GM21723 (cell line): Measurements from ENCODE around the gene BCAS1.

Experiments used
- ATAC-seq: cut with Tn5 transposase; IDR thresholded peaks from one replicate; pipeline ENCODE4 v1.9.1; 2021; ENCODE audit warnings: mild to moderate bottlenecking, moderate library complexity; ENCODE audit not compliant: unreplicated experiment

Gene BCAS1

DNA sequence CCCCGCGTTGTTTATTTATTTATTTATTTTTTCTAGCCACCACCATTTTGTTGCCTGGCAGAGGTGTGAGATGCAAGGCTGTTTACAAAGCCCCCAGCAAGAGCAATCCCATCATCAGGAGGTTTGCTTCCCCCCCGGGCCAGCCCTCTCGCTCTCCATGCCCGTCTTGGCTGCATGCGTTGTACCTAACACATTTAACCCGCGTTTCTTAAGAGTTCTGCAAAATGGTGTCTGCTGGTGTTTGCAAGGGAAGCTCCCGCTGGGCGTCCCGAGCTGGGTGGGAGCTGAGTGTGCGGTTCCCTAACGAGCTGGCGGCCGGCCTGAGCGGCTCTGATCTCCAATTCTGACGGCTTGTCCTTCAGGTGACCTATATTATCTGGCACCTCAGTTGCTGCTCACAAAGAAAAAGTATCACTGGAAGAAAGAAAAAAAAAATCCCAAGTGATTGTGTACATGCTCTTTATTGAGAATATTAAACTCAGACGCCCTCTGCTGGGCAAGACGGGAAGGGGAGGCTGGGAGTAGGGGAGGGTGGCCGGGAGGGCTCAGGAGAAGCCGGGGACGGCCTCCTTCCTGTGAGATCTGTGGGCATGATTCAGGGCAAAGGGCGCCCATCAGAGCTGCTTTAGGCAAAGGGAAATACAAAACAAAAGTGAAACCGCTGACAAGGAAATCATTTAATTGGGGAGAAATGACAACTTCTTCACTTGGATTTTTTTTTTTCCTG, 154.8 kb downstream of the BCAS1 start:
- peak; percentile 60 for ATAC-seq

DNA sequence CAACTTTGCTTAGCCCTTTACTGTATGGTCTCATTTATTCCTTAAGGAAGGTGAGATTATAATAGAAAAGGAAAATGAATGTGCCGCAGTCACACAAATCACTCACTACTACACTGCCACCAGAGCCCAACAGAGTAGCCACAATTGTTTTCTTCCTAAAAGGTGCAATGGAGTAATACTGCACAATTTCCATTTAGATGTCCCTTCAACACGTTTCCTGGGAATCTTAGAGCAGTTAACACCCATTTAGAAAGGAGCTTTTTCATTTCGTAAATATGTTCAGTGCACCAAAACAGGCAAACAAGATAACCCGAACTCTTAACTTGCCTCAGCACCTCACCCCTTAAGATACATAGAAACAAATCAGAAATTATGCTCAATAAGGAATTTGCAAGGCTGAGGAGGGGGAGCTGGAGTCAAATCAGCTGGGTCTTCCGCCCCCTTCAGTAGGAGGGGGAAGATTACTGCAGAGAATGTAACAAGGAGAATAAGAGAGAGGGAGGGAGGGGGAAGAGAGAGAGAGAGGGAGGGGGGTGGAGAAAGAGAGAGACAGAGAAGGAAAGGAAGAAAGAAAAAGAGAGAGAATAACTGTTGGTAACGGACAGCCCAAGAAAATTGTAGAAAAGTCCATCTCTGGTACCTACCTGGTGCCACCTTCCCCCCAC, 155.5 kb downstream of the BCAS1 start:
- ATAC-seq: no peak

DNA sequence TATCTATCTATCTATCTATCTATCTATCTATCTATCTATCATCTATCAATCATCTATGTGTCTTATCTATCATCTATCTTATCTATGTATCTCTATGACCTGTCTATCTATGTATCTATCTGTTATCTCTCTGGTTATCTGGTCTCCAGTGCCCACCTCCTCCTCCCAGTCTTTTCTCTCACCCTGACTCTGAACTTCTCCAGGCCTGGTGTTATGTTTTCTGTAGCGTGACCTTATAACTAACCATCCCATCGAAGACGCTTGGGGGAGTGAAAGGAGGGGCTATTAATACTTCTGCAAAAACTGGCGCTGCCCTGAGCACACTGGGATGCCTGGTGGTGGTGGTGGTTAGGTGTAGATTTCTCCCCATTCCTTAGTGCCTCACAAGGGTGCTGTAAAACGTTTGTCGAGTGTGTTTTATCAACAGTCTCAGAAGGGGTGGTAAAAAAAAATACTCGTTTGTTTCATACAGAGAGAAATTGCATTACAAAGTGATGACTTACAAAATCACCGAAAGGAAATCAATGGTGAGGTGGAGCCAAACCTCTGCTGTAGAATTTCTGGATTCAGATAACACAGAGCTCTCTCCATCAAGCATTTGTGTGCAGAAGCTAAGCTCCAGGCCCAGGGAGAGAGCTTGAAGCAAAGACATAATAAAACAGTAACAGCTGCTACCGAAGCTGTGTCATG, 156.2 kb downstream of the BCAS1 start:
- ATAC-seq: no peak

DNA sequence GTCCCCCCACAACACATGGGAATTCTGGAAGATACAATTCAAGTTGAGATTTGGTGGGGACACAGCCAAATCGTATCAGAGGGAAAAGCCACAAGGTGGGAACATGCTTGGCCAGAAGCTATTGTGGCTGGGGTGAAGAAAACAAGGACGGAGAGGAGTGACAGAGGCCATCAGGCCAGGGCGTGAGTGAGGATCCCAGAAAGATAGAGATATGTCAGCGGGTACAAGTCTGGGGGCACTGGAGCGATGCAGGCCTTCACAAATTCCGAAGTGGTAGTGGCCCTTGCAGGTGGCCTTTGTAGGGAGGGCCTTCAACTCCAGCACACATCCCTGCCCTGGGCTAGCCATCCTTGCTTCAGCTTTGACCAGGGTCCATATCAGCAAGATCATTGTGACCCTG, 159.1 kb downstream of the BCAS1 start:
- ATAC-seq: no peak

DNA sequence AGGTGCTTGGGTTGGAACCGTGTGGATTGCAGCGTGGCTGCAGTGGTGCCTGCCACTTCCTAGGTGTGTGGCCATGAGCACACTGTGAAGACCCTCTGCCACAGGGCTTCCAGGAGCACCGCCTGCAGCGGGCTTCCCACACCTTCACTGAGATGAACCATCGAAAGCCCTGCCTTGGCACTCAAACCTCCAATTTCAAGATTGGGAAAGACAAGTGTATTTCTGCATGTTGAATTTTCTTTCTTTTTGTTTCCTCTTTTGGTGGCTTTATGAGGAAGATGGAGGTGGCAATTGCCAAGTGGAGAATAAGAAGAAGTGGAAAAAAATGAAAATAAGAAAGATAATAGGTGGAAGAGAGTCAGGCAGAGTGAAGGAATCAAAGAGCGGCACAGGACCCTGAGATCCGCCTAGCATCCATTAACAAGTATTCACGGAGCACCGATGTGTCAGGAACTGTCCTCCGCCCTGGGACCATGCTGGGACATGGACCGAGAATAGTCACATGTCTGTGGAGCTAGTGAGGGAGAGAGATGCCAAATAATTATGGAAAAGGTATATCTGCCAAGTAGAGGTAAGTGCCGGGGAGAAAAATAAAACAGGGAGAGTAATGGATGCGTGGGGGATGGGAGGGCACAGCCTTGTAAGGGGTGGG, 159.9 kb downstream of the BCAS1 start:
- ATAC-seq: no peak

DNA sequence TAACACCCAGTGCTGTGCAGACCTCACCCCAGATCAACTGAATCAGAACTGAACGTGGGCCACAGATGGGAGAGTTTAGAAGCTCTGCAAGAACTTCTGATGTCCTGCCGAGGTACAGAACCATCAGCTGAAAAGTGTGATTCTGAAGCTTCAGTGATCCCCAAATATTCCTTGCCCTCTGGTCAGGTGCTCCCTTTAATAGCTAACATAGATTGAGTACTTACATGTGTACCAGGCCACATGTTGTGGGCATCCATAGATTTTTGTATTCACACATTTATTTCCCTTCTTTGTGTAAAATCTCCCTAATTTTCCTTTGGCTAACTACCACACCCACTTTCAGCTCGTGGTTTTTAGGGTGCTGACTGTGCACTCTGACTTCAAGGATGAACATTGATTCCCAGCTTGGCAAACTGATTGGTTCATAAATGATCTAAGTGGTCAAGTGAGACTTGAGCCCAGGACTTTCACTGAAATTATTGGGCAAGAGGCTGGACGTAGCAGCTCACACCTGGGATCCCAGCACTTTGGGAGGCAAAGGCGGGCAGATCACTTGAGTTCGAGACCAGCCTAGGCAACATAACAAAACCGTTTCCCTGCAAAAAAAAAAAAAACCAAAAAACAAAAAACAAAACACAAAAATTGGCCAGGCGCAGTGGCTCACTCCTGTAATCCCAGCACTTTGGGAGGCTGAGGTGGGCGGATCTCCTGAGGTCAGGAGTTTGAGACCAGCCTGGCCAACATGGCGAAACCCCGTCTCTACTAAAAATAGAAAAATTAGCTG, 162.2 kb downstream of the BCAS1 start:
- no peak for ATAC-seq

DNA sequence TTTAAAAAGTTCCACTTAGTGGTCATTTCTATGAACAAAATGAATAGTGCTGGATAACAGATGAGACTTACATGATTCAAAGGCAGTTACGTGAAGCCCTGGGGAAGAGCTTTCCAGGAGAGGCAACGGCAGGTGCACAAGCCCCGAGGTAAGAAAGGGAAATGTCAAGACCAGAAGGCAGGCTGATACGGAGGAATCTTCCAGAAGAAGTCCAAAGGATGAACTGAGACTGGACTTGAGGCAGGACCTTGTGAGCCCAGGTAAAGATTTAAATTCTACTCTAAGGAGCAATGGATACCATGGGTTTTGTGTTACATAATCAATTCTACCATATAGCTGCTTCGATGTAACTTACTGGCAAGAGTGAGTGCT, 164.6 kb downstream of the BCAS1 start:
- no peak for ATAC-seq

DNA sequence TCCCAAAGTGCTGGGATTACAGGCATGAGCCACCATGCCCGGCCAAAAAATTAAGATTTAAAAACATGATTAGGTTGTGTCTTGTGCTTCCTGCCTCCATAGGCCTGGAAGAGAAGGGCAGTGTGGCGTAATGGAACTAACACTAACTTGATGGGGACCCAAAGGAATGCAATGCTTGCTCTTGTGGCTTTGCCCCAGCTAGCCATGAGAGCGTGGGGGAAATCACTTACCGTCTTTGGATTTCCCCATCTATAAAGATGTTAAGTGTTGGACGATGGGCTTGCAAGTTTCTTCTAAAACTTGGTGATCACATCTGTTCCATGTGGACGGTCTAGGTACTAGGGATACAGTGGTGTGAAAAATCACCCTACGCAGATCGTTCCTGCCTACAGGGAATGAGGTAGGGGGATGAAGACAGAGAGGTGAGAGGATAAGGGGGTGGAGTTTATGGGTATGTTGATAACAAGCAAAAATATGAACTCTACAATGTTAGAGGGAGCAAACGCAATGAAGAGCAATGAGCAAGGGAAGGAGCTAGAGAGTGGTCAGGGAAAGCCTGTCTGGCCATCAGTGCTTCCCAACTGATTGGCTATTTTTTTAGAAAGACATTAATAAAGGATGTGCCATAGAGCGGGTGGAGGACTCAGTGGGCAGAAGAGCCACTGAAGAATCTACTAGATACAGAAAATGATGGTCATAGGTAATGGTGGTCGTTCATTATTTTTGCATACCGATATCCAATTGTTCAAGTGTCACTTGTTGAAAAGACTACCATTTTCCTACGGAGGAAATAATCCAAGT, 165.2 kb downstream of the BCAS1 start:
- no peak for ATAC-seq

DNA sequence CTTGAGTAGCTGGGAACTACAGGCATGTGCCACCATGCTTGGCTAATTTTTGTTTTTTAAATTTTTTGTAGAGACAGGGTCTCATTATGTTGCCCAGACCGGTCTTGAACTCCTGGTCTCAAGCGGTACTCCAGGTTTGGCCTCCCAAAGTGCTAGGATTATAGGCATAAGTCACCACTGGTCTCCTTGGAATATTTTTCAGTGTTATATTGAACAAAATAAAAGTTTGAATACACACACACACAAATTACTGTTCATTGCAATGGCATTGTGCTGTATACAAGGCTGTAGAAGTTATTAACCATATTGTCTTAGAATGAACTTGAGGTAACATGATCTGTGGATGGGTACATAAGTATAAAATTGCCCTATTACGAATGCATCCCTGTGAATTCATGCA, 166.1 kb downstream of the BCAS1 start:
- ATAC-seq: no peak

DNA sequence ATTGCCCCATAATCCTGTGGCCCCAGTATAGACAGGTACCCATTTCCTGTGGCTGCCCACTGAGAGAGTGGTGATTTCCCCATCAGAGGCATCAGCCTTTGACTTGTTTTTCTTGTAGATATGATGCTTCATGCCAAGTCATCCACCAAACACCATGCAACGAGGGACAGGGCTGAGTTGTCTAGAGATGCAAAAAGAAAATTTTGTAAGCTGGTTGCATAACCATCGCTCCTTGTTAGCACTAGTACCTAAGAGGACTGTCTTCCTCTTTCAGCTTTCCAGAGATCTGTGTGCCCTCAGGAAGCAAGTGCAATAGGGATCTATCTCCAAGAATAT, 166.8 kb downstream of the BCAS1 start:
- ATAC-seq: no peak

DNA sequence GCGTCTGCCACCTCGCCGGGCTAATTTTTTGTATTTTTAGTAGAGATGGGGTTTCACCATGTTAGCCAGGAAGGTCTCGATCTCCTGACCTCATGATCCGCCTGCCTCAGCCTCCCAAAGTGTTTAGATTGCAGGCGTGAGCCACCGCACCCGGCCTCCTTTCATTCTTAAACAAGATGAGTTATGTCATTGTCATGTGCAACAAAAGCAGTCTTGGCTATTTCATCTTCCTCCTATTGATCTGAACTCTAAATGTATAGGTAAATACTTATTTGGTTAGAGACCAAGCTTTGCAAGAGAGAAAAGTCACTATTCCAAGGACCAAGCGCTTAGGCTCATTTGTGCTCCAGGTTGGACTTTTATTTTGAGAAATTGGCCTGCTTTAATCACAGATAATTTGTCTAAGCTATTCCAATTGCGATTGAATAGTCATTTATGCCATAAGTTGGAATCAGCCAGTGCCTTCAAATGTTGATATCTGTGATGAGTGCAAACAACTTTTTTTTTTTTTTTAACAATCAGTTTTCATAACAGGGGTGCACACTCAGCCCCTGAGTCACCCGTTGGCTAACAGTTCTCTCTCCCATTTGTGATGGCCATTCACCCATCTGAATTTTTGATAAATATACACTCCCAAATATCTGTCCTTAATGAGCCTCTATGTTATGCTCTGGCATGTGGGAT, 167.3 kb downstream of the BCAS1 start:
- no peak for ATAC-seq

DNA sequence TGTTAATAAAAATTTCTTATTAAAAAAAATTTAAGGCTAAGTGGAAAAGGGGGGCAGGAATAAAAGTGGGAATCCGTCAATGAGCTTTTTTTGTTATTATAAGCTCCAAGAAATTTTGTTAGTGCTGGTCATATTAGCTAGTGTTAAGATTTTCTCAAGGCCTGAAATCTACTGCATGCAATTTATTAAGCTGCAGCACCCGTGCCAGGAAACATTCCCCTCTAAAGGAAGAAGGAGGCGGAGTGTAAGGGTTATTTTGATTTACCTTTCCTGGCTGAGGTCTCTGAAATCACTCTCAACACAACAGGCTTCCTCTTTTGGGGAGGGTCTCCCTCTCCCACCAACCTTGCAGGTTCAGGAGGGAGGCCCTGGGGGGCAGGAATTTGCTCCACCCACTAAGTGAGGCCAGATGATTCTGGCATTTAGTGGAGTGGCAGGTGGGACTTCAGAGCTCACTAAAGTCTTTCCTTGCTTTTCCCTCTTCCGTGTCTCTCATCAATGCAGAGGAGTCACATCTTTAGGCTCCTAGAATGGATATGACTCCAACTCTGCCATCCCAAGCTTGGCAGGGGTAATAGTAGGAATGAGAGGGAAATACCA, 168.8 kb downstream of the BCAS1 start:
- ATAC-seq: no peak

DNA sequence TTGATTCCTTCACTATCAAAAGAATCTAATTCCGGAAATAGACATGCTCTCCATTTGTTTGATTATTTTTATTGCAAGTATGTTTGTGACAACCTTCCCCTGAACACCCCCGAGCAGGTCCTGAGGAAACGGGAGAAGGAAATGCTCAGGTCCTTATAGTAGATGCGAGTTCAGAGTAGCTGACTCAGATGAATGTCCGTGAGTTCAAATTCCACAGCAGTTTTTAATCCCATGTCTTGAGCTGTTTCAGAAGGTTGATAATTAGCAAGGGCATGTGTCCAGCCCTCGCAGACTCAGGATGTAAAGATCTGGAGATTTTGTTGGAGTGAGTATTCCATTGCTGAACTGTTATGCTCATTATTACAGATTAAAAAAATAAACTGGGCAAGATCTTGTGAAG, 169.3 kb downstream of the BCAS1 start:
- no peak for ATAC-seq

DNA sequence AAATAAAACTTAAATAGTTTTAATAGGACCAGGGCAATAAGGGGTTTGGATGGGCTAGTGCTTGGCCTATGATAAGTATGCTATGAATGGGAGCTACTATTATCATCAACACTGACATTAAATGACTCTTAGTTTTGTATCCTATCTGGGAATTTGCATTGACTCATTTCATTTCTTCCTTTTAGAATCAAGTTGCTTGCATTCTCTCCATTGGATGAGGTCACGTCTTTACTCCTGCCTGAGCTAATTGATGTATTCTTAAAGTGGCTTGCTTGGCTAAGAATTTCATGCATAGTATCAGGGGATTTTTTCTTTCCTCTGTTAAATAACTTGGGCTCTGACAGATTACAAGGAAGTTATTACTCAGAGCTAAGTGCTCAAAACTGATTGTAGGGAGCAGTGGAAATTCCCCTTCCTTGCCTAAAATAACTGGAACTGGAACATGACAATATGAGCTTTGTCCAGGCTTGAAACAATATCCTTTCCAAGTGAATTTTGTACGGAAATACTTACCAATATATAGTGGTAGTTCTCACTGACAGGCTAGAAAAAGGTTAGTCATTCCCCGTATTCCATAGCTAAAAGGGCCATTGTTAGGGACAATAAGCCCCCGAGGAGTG, 169.9 kb downstream of the BCAS1 start:
- ATAC-seq: no peak

DNA sequence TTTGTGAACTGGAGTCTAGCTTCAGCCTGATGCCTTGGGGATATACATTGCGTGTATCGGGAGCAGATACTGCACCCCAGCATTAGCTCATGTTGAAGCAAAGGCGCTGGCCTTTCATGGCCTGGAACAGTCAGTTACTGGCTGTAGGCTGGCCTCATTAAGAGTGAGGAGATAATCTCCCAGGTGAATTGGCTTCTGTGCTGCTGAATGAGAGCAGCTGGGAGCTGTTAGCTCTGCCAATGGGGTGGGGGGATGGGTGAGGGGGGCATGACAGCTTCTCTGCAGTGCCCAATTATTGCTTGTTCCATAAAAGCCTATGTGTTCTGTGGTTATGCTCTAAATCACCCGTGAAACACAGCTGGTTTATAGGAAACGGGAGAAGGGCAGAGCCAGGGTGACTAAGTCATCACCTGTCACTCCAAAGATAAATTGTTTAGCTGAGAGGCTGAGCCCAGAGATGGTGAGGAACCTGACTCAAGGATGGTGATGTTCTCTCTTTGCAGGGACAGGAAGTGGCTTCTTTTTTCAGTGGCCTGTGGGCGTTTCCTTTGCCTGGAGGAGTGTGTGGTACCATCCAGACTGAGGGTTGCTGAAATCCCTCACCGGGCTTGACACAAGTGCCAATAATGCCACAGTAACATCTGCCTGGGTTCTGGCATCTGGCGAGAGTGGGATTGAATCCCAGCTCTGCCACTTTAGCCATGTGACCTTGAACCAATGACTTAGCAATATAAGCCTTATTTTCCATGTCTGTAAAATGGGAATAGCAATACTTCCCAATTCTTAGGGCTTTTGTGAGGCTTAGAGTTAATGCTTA, 170.8 kb downstream of the BCAS1 start:
- peak; percentile 80 for ATAC-seq

DNA sequence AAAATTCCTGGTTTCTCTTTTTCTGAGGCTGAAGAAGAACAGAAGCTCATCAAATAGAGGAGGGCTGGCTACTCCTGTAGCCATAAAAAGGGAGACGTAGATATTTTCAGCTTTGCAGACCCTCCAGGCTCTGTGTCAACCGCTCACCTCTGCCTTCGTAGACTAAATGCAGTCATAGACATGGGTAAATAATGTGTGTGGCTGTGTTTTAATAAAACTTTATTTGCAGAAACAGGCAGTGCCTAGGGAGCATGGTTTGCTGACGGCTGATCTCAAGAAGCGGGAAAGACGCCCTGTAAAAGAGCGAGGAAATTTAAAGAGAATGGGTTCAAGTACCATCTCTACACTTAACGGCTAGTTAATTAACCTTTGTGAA, 171.8 kb downstream of the BCAS1 start:
- no peak for ATAC-seq

DNA sequence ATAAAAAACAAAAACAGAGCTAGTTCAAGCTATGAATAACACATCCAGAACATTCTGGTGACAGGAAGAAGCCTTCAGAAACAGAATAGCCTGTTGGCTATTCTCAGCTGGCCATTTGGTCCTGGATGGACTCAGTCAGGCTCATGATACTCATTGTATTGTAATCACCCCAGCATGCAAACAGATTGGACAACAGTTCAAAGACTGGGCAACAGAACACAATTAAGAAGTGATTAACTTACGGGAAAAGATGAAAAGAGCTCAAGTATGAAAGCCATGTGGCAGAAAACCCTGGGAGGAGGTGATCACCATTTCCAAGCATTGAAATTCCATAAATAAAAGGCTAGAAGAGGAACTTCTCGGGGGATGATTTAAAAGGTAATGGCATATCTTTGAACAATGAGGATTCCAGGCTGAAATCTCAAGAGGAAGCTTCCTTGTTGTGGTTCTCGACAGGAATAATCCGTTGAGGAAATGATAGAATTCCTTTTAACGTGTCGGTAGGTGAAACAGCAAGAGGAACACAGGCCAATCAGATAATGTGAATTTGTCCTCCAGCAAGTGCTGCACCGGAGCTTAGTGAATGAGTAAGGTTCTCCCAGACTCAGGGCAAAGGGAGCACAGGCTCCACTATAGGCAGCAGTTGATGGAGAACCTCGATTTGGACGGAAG, 172.4 kb downstream of the BCAS1 start:
- no peak for ATAC-seq

DNA sequence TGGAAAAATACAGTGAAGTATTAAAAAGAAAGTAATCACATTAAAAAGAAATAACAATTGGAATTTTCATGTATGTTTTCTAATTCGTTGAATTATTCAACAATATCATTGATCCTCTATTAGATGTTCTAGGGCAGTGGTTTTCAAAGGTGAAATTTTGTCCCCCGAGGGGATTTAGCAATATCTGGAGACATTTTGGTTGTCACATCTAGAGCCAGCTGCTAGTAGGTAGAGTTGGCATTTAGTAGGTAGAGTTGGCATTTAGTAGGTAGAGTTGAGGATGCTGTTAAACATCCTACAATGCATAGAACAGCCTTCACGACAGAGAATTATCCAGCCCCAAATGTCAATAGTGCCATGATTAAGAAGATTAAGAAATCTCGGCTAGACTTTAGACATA, 173.7 kb downstream of the BCAS1 start:
- ATAC-seq: no peak
